Measurements from ENCODE around the gene SH2D7.
A peak's percentile ranks its signal among the peaks of the same experiment; 100 is the strongest.

Gene SH2D7

GRCh38 chr15:78092261-78093041 is at the start of gene SH2D7:
Gene SH2D7 (plus strand): TSS chr15:78092561. CDS start chr15:78092585, 24 bp downstream.
- DNase-seq, result no peak

GRCh38 chr15:78044407-78045155 is 47.8 kb upstream of the SH2D7 start:
- DNase-seq, result no peak

GRCh38 chr15:78045189-78045588 is 47.2 kb upstream of the SH2D7 start:
- DNase-seq, result no peak

GRCh38 chr15:78046796-78047341 is 45.5 kb upstream of the SH2D7 start:
- DNase-seq, result no peak

- no peak for DNase-seq
These were observed 44.4 kb upstream of the SH2D7 start for GRCh38 chr15:78047761-78048627.

GRCh38 chr15:78048628-78048920 is 43.8 kb upstream of the SH2D7 start:
- no peak for DNase-seq

- DNase-seq, result no peak
These were observed 42.5 kb upstream of the SH2D7 start for GRCh38 chr15:78049691-78050440.

- DNase-seq, result no peak
These were observed 41.9 kb upstream of the SH2D7 start for GRCh38 chr15:78050441-78050809.

- DNase-seq, result peak; percentile 71
These were observed 41.5 kb upstream of the SH2D7 start for GRCh38 chr15:78050826-78051225.

GRCh38 chr15:78051596-78051995 is 40.8 kb upstream of the SH2D7 start:
- DNase-seq, result no peak

- no peak for DNase-seq
These were observed 40.4 kb upstream of the SH2D7 start for GRCh38 chr15:78052001-78052401.

- DNase-seq, result no peak
These were observed 39.8 kb upstream of the SH2D7 start for GRCh38 chr15:78052545-78052944.

GRCh38 chr15:78054518-78054917 is 37.8 kb upstream of the SH2D7 start:
- DNase-seq, result no peak

GRCh38 chr15:78054966-78055365 is 37.4 kb upstream of the SH2D7 start:
- DNase-seq, result no peak

- no peak for DNase-seq
These were observed 36.2 kb upstream of the SH2D7 start for GRCh38 chr15:78055919-78056713.

- no peak for DNase-seq
These were observed 35.6 kb upstream of the SH2D7 start for GRCh38 chr15:78056714-78057269.

- DNase-seq, result no peak
These were observed 34.6 kb upstream of the SH2D7 start for GRCh38 chr15:78057803-78058202.

- DNase-seq, result no peak
These were observed 33.9 kb upstream of the SH2D7 start for GRCh38 chr15:78058401-78058935.

GRCh38 chr15:78059110-78059839 is 33.1 kb upstream of the SH2D7 start:
- DNase-seq, result peak; percentile 99

- no peak for DNase-seq
These were observed 32.1 kb upstream of the SH2D7 start for GRCh38 chr15:78060232-78060631.
